H1 (cell line): ENCODE results near the gene PAK5.
A peak's percentile ranks its signal among the peaks of the same experiment; 100 is the strongest.

Experiments
- ASH2L ChIP-seq: fragments of 200-600, 300-600 bp; sonication (generic); IDR thresholded peaks from one replicate; pipeline ENCODE4 v1.7.1; 2017; ENCODE audit warnings: low read length
- EP300 ChIP-seq, 2 experiments: IDR thresholded peaks; 1 replicate in 1 of 2; 2 replicates in 1 of 2; pipeline ENCODE4 v1.6.1; 2011 to 2012; ENCODE audit warnings: low read depth in 2 of 2, low read length in 2 of 2, mild to moderate bottlenecking in 2 of 2, borderline replicate concordance in 1 of 2, inconsistent platforms in 1 of 2, moderate library complexity in 1 of 2
- EZH2 ChIP-seq: fragments of 200-600 bp; sonication (generic); IDR thresholded peaks from 2 replicates; pipeline ENCODE4 v1.7.1; 2012; ENCODE audit warnings: low read depth, mild to moderate bottlenecking, moderate library complexity, low read length, inconsistent platforms; ENCODE audit not compliant: severe bottlenecking
- JUN ChIP-seq: IDR thresholded peaks from 2 replicates; pipeline ENCODE4 v1.6.1; 2011; ENCODE audit warnings: low read depth, mild to moderate bottlenecking, improper control_type of control experiment, low read length
- POLR2A ChIP-seq, 2 experiments: IDR thresholded peaks; 1 replicate in 1 of 2; 2 replicates in 1 of 2; pipeline ENCODE4 v1.6.1; 2011; ENCODE audit warnings: low read depth in 2 of 2, low read length in 2 of 2, mild to moderate bottlenecking in 2 of 2; ENCODE audit errors: control extremely low read depth in 1 of 2
- RAD21 ChIP-seq, 2 experiments: IDR thresholded peaks in 1 of 2; conservative IDR thresholded peaks in 1 of 2; 2 replicates each; pipeline ENCODE4 v1.6.1; 2011; ENCODE audit warnings: low read depth in 2 of 2, low read length in 2 of 2, improper control_type of control experiment in 1 of 2, inconsistent platforms in 1 of 2, mild to moderate bottlenecking in 1 of 2, moderate library complexity in 1 of 2
- TEAD4 ChIP-seq: IDR thresholded peaks from 2 replicates; pipeline ENCODE4 v1.6.1; 2012; ENCODE audit warnings: low read depth, low read length, inconsistent platforms, mixed read lengths
- TF ChIP-seq, protein P1 (sequence below), 3 experiments: IDR thresholded peaks; 1 replicate in 2 of 3; 2 replicates in 1 of 3; pipeline versions ENCODE4 v1.5.1 to v1.6.1; 2011; ENCODE audit warnings: low read length in 3 of 3, mild to moderate bottlenecking in 3 of 3, inconsistent platforms in 2 of 3, low read depth in 1 of 3, moderate library complexity in 1 of 3; ENCODE audit not compliant: insufficient read depth in 1 of 3; ENCODE audit errors: control extremely low read depth in 1 of 3
- TF ChIP-seq, protein P2 (sequence below): IDR thresholded peaks from 2 replicates; pipeline ENCODE4 v1.6.1; 2011; ENCODE audit warnings: low read depth, mild to moderate bottlenecking, low read length; ENCODE audit not compliant: insufficient read depth

DNA sequence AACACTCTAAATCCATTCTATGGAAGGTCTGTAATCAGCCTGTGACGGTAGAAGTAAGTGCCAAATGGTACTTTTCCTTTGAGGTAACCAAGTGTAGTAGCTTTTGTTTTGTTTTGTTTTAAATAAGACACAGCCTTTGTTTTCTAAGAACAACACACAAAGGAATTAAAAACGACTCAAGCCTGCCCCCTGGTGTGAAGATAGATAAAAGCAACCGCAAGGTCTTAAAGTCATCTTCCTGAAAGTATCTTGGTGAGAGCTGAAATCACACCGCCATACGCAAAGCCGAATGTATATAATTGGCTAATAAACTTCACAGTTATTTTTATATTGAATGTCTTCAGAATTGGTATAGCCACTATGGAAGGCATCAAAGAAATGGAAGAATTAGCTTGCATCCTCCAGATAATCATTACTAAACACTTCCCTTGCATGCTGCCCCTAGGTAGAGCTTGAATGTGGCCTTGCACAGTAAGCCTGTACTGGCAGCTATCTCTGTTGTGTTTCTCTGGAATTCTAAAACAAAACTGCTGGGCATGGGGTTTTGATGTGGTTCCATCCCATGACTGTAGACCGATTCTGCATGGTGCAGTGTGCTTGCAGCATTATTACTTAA is 228.9 kb downstream of the PAK5 start:
- TF ChIP-seq RAD21 (IDR thresholded peaks at IDR 0.05 in 1 of 2, conservative IDR thresholded peaks at IDR 0.05 in 1 of 2; ENCODE audit: low read depth in 2 of 2, low read length in 2 of 2) (peak; percentile 76 to 84), EP300 (IDR thresholded peaks at IDR 0.05; ENCODE audit: borderline replicate concordance in 1 of 2, low read depth in 2 of 2, low read length in 2 of 2) (no peak), POLR2A (IDR thresholded peaks at IDR 0.05; ENCODE audit: control extremely low read depth in 1 of 2, low read depth in 2 of 2, low read length in 2 of 2) (no peak), ASH2L (no peak), EZH2 (no peak), JUN (no peak), TEAD4 (no peak)
- TF ChIP-seq, protein P1, sequence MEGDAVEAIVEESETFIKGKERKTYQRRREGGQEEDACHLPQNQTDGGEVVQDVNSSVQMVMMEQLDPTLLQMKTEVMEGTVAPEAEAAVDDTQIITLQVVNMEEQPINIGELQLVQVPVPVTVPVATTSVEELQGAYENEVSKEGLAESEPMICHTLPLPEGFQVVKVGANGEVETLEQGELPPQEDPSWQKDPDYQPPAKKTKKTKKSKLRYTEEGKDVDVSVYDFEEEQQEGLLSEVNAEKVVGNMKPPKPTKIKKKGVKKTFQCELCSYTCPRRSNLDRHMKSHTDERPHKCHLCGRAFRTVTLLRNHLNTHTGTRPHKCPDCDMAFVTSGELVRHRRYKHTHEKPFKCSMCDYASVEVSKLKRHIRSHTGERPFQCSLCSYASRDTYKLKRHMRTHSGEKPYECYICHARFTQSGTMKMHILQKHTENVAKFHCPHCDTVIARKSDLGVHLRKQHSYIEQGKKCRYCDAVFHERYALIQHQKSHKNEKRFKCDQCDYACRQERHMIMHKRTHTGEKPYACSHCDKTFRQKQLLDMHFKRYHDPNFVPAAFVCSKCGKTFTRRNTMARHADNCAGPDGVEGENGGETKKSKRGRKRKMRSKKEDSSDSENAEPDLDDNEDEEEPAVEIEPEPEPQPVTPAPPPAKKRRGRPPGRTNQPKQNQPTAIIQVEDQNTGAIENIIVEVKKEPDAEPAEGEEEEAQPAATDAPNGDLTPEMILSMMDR (IDR thresholded peaks at IDR 0.05; ENCODE audit: control extremely low read depth in 1 of 3, insufficient read depth in 1 of 3, low read depth in 1 of 3, low read length in 3 of 3), result peak in 2 of 3 experiments; percentile 49 to 64; a peak in 3 of 4 replicates
- TF ChIP-seq, protein P2, sequence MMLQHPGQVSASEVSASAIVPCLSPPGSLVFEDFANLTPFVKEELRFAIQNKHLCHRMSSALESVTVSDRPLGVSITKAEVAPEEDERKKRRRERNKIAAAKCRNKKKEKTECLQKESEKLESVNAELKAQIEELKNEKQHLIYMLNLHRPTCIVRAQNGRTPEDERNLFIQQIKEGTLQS, result no peak
